ENCODE results near the gene ACCSL.
A peak's percentile ranks its signal among the peaks of the same experiment; 100 is the strongest.

The ACCSL gene

GRCh38 chr11:44065161-44065661, 17.4 kb downstream of the ACCSL start:
- no peak for DNase-seq

GRCh38 chr11:44065841-44066731, 18.3 kb downstream of the ACCSL start, which contains the start of gene ACCS:
ACCS (plus strand) TSS chr11:44066270; CDS start chr11:44067628, 1,358 bp downstream.
- peak; percentile 84 to 90 for DNase-seq

DNA sequence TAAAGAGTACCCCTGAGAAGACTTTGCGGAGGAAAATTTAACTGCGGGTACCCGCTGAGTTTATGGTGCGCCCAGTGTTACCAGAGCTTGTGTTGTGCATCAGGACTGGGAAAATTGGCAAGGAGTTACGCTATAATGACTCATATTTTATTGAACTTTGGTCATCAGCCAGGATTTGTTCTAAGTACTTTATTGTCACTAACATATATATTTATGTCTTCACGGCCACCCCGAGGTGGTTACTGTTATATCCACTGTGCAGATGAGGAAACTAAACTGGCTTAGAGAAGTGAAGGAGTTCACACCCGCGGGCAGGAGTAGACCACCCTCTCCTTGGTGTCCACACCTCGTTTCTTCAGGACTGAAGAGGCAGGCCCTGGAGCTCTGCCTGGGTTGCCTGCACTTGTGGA, 19.0 kb downstream of the ACCSL start:
- peak in 1 of 2 experiments; percentile 43 for DNase-seq

DNA sequence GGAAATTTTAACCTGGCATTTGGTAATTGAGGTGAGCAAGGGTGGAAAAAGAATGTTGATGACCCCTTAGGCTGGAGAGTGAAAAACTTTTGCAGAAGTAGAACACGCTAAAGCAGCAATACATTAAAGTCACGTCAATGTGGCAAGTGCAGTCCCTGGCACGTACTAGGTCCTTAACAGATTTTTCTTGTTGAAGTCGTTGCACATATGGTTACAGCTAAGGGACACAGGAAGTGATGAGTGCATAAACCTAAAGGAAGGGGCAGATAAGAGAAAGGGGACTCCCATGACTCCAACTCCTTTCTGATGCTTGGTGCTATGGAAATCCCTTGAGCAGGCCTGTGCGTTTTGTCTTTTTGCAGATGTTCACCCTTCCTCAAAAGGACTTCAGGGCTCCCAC, 19.5 kb downstream of the ACCSL start:
- DNase-seq, result no peak

DNA sequence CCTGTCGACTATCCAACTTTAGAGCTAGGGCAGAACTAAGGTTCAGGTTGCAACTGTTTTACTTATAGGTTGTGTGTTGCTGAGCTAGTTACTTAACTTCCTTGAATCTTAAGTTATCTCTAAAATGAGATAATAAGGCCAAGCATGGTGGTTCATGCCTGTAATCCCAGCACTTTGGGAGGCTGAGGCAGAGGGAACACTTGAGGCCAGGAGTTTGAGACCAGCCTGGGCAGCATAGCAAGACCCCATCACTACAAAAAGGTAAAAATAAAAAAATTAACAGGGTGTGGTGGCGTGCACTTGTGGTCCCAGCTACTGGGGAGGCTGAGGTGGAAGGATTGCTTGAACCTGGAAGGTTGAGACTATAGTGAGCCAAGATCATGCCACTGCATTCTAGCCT, 20.4 kb downstream of the ACCSL start:
- DNase-seq, result no peak

- no peak for DNase-seq
These were observed 23.4 kb downstream of the ACCSL start for GRCh38 chr11:44071157-44071556.

- DNase-seq, result no peak
These were observed 25.2 kb downstream of the ACCSL start for GRCh38 chr11:44072757-44073658.

DNA sequence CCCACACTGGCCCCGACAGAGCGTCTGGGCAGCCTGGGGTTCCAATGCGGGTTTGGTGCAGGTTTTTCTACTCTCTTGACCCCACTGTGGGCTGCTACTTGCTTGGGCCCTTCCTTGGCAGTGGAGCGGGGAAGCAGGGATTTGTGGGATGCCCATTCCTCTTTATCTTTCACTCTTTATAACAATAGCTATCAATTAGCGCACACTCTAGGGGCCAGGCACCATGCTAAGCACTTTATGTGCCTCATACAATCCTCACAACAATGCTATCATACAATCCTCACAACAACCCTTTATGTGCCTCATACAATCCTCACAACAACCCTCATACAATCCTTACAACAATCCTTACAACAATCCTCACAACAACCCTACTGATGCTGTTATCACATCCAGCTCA, 31.0 kb downstream of the ACCSL start:
- no peak for DNase-seq

DNA sequence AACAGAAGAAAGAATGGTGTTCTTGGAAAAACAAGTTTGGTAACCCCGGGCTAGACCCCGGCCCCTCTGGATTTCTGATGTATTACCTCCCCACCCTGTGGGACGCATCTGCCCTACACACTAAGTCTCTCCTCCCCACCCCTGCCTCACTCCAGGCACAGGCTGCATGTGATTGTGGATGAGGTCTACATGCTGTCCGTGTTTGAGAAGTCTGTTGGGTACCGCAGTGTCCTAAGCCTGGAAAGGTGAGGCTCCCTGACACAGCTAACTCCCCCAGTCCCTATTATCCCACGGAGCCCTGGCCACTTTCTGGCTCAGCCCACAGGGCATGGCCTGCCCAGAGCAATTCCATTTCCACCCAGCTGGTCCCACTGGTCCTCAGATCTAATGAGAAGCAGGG, 31.6 kb downstream of the ACCSL start:
- DNase-seq, result no peak

DNA sequence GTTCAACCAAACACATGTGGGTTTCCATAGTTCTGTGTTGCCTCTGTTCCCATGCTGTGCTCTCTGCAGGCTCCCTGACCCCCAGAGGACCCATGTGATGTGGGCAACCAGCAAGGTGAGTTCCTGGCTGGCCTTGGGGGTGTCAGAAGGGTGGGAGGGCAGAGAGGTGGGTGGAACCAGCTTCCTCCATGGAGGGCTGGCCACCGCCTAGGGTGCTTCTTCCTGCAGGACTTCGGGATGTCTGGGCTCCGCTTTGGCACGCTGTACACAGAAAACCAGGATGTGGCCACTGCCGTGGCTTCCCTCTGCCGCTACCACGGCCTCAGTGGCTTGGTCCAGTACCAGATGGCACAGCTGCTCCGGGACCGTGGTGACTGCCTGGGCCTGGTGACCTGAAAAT, 33.2 kb downstream of the ACCSL start:
- DNase-seq, result no peak

DNA sequence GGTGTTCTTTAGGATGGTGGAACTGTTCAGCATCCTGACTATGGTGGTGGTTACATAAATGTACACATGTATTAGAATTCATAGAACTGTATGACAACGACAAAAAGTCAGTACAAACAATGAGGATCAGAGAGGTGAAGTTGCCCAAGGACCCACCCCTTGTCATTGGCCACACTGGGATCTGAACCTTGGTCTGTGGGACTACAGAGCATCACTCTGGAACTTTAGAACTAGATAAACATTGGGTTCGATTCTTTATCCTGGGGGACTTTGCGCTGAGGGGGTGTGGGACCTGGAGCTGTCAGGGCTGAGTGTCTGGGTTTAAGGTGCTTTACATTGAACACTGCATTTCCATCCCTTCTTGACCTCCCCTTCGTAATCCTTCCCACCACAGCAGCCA, 34.9 kb downstream of the ACCSL start:
- no peak for DNase-seq

DNA sequence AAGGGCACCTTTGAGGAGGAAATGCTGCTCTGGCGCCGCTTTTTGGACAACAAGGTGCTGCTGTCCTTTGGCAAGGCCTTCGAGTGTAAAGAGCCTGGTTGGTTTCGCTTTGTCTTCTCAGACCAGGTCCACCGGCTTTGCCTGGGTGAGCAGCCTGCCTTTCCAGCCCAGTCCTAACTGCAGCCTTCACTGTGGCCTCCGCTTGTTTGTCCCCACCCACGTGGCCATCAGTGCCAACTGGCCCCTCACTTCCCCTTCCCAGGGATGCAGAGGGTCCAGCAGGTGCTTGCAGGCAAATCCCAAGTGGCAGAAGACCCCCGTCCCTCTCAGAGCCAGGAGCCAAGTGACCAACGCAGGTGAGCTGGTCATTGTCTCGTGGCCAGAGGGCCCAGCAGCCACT, 35.7 kb downstream of the ACCSL start:
- DNase-seq, result no peak

DNA sequence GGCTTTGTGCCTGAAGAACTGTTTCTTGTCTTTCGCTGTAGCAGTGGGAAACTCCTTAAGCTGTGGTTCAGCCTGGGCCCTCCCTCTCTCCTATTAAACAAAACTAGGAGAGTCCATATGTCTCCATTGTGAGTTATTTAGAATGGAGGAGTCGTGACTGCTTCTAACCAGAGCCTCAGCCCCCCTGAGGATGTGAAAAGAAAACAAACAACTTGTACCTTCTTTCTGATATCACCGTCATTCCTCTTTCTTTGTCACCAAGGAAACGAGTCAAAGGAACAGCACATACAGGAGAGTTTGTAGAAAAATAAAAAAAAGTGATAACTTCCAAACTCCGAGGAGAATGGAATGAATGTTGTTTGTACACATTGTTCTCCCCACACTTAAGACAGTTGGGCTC, 36.1 kb downstream of the ACCSL start:
- no peak for DNase-seq

DNA sequence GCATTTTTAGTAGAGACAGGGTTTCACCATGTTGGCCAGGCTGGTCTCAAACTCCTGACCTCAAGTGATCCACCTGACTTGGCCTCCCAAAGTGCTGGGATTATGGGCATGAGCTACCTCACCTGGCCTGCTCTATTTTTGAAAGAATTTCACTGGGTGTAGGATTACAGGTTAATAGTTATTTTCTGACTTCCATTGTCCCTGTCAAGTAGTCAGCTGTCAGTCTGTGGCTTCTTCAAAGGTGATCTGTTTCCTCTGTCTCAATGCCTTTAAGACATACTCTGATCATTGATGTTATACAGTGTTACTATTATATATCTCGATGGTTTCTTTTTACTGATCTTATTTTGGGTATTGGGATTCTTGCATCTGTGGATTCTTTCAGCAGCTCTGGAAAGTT, 37.5 kb downstream of the ACCSL start:
- no peak for DNase-seq

- no peak for DNase-seq
These were observed 40.6 kb downstream of the ACCSL start for GRCh38 chr11:44088377-44088776.

DNA sequence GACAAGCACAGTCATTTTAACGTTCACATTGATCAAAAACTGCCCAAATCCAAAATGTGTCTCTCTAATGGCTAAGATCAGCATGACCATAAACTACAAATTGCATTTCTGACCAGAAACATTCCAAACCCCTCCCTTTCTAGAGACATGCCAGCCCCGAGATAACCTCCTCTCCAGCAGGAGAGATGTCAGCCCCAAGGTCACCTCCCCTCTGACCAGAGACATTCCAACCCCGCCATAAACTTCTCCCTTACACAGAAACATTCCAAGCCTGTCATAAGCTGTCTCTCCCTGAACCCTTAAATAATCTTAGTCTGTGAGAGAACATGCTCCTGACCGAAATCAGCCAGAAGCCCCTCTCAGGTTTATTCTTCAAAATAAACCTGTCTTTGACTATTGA, 41.1 kb downstream of the ACCSL start:
- DNase-seq, result no peak

- no peak for DNase-seq
These were observed 42.8 kb downstream of the ACCSL start for GRCh38 chr11:44090539-44090938.

DNA sequence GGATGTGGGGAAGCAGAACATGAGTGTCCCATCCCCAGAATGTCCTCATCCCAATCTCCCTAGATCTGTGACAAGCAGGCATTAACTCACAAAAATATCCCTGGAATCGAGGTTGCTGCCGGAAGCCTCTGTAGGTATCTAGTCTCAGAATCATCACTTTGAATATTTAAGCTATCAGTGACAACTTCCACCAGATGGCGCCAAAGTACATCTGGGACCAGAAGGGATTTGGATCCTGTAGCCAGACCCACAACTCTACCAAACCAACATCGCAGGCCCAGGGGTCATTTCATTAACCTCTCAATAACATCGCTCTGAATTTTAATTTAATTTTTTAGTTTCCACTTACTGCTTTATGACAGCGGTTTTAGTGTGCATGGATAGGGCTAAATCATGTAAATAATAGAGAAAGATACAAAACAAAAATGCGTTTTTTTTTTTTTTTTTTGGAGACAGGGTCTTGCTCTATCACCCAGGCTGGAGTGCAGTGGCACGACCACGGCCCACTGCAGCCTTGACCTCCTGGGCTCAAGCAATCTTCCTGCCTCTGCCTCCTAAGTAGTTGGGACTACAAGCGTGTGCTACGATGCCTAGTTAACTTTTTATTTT, 46.6 kb downstream of the ACCSL start:
- peak; percentile 51 to 74 for DNase-seq

DNA sequence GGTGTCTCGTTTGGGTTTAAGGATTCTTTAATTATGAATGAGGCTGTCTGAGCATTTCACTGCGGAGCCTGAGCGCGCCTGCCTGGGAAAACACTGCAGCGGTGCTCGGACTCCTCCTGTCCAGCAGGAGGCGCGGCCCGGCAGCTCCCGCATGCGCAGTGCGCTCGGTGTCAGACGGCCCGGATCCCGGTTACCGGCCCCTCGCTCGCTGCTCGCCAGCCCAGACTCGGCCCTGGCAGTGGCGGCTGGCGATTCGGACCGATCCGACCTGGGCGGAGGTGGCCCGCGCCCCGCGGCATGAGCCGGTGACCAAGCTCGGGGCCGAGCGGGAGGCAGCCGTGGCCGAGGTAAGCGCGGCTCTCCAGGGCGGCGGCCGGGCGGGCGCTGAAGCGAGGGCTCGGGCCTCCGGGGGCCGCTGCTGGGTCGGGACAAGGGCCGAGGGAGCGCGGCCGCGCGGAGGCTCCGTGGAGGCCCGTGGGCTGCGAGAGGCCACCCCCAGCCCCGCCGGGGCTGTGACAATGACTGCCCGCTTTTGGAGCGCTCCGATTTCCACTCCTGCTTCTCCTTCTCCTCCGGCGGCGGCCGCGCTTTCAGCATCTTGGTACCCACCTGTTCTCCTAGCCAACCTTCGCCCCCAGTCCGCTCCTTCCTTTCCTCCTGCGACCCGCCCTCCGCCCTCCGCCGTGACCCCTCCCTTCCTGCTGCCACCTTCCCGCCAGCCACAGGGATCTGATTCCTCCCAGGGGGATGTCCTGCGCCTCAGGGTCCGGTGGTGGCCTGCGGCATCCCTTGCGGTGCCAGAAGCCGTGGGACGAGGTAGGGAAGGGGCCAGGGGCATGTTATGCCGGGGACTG, 48.0 kb downstream of the ACCSL start, which contains the start of gene EXT2:
EXT2 (plus strand) TSS at position 173 of the 854 bp plus-strand sequence. CDS start 12,035 bp downstream, outside the sequence.
- peak; percentile 35 to 71 for DNase-seq

DNA sequence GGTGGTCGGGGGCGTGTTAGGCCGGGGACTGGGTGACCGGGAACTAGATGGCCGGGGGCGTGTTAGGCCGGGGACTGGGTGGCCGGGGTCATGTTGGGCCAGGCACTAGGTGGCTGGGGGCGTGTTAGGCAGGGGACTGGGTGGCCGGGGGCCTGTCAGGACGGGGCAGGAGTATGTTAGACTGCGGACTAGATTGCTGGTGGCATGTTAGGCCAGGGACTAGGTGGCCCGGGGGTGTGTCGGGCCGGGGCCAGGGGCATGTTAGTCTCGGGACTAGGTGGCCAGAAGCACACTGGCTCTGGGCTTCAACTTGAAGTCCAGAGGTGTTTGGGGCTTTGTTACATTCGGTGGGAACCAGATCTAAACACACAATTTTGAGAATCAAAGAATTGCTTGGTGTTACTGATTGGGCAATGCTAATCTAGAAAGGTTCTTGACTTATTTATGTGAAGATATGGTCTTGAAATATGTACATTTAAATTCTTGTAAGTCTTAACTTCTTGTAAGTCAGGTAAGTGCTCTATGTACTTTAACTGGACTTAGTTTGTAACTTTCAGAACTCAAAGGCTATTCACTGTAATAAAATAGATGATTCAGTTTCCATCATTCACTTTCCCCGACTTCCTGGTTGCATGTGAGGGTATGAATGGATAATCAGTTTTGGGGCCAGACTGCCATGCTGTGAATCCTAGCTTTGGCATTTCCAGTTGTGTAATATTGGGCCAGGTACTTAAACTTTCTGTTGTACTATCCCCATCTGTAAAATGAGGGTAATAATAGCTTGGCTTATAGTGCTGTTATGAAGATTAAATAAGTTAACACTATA, 48.8 kb downstream of the ACCSL start:
- no peak for DNase-seq

GRCh38 chr11:44097821-44098220, 50.0 kb downstream of the ACCSL start:
- no peak for DNase-seq

All from SW 1271 (cell line).